Natural killer cell treated with Interleukin-12 subunit alpha and Interleukin-12 subunit beta and Interleukin-15 and Interleukin-18, amount 100 ng/mL, for 72 hours (primary cell): ENCODE results near the gene RWDD1. TPM values are rescaled to one million over a fixed set of nuclear protein-coding genes. Genes with fewer than 3 reads are reported as not detected.

ENCODE experiments used
- ATAC-seq, 2 donors: fragments of 150-1000 bp; cut with Tn5 transposase in 1 of 2; sonication (Bioruptor Pico), chemical (Tn5 transposase) in 1 of 2; 2 replicates each; pipeline ENCODE4 v1.10.0; 2021
- DNase-seq: peaks from one replicate; pipeline ENCODE4 v3.0.0; 2022; ENCODE audit warnings: low spot score
- H3K27ac Mint-ChIP-seq, 2 donors: 1 replicate in 1 of 2; 2 replicates in 1 of 2; pipeline ENCODE4 v1.8.0; 2022; ENCODE audit warnings: mixed read lengths in 2 of 2, mild to moderate bottlenecking in 1 of 2, moderate library complexity in 1 of 2
- H3K27me3 Mint-ChIP-seq, 2 donors: 1 replicate in 1 of 2; 2 replicates in 1 of 2; pipeline ENCODE4 v1.8.0; 2022; ENCODE audit warnings: mixed read lengths in 2 of 2
- H3K36me3 Mint-ChIP-seq: one replicate; pipeline ENCODE4 v1.8.0; 2022; ENCODE audit warnings: mixed read lengths
- H3K4me1 Mint-ChIP-seq, 2 donors: 1 replicate in 1 of 2; 2 replicates in 1 of 2; pipeline ENCODE4 v1.8.0; 2022; ENCODE audit warnings: low read depth in 2 of 2, mixed read lengths in 2 of 2, mild to moderate bottlenecking in 1 of 2
- H3K4me3 Mint-ChIP-seq: one replicate; pipeline ENCODE4 v1.8.0; 2022; ENCODE audit warnings: mixed read lengths
- H3K9me3 Mint-ChIP-seq: 2 replicates; pipeline ENCODE4 v1.8.0; 2022; ENCODE audit warnings: mixed read lengths
- total RNA-seq, 2 donors: library from RNA; stranded (reverse); gene quantifications; one replicate each; pipeline ENCODE4 v1.2.3, GENCODE V29; 2022

RWDD1 gene
- total RNA-seq, 2 donors from 2014 or later: 36.5 to 36.8 TPM

GRCh38 chr6:116564921-116565872 is 6.1 kb upstream of the RWDD1 start:
- Mint-ChIP-seq H3K27me3 (peaks cover 14 to 26% of the 10 kb centered on the region in 2 donors), H3K4me3 (no peak overlapping the region), H3K27ac (no peak overlapping the region), H3K36me3 (no peaks in the 10 kb centered on the region), H3K9me3 (no peaks in the 10 kb centered on the region), H3K4me1 (peaks cover 6 to 11% of the 10 kb centered on the region in 2 donors)
- peak; percentile 38 to 54 for ATAC-seq
- no peak for DNase-seq

- no peak for ATAC-seq
- no peaks in the 10 kb centered on the region for H3K9me3 Mint-ChIP-seq
- H3K27ac Mint-ChIP-seq: no peak overlapping the region
Measured at GRCh38 chr6:116568111-116568510, 3.2 kb upstream of the RWDD1 start.

GRCh38 chr6:116568821-116569755 is 2.2 kb upstream of the RWDD1 start:
- H3K4me1 Mint-ChIP-seq: peaks cover 22 to 42% of the 10 kb centered on the region in 2 donors
- ATAC-seq: no peak
- H3K4me3 Mint-ChIP-seq: peak overlapping the region; percentile 36
- peaks cover 5 to 12% of the 10 kb centered on the region in 2 donors for H3K27me3 Mint-ChIP-seq
- H3K36me3 Mint-ChIP-seq: peaks cover 3% of the 10 kb centered on the region
- DNase-seq: no peak
- peak overlapping the region in 1 of 2 donors; percentile 100 for H3K27ac Mint-ChIP-seq
- H3K9me3 Mint-ChIP-seq: no peaks in the 10 kb centered on the region

More at GRCh38 chr6:116568111-116568510, 3.2 kb upstream of the RWDD1 start:
- Mint-ChIP-seq H3K27me3 (peaks cover 8 to 16% of the 10 kb centered on the region in 2 donors), H3K4me3 (no peak overlapping the region), H3K4me1 (peaks cover 20 to 32% of the 10 kb centered on the region in 2 donors), H3K36me3 (no peaks in the 10 kb centered on the region)
- DNase-seq: no peak

GRCh38 chr6:116571683-116572000 is 338 bp downstream of the RWDD1 start:
- Mint-ChIP-seq H3K27me3 (peaks cover 0 to 4% of the 10 kb centered on the region in 2 donors), H3K27ac (peak overlapping the region; percentile 97 to 100), H3K4me1 (peaks cover 33 to 53% of the 10 kb centered on the region in 2 donors), H3K4me3 (peak overlapping the region; percentile 100), H3K36me3 (peaks cover 11% of the 10 kb centered on the region), H3K9me3 (no peaks in the 10 kb centered on the region)
- ATAC-seq (no peak), DNase-seq (no peak)

- no peak for DNase-seq
Measured at GRCh38 chr6:116572162-116572561, 858 bp downstream of the RWDD1 start.

GRCh38 chr6:116575227-116575626 is 3.9 kb downstream of the RWDD1 start:
- no peak for DNase-seq
- no peaks in the 10 kb centered on the region for H3K27me3 Mint-ChIP-seq
- H3K4me3 Mint-ChIP-seq: no peak overlapping the region
- peaks cover 20% of the 10 kb centered on the region for H3K36me3 Mint-ChIP-seq
- peaks cover 37 to 53% of the 10 kb centered on the region in 2 donors for H3K4me1 Mint-ChIP-seq
- no peak for ATAC-seq
- H3K27ac Mint-ChIP-seq: no peak overlapping the region
- no peaks in the 10 kb centered on the region for H3K9me3 Mint-ChIP-seq

More at GRCh38 chr6:116572162-116572561, 858 bp downstream of the RWDD1 start:
- Mint-ChIP-seq H3K27me3 (peaks cover 0 to 4% of the 10 kb centered on the region in 2 donors), H3K4me1 (peaks cover 33 to 53% of the 10 kb centered on the region in 2 donors), H3K4me3 (peak overlapping the region; percentile 100), H3K27ac (peak overlapping the region; percentile 97 to 100), H3K36me3 (peaks cover 13% of the 10 kb centered on the region), H3K9me3 (no peaks in the 10 kb centered on the region)
- no peak for ATAC-seq

- Mint-ChIP-seq H3K9me3 (no peaks in the 10 kb centered on the region), H3K4me1 (peaks cover 28 to 38% of the 10 kb centered on the region in 2 donors), H3K27ac (no peak overlapping the region), H3K4me3 (no peak overlapping the region), H3K36me3 (peaks cover 22% of the 10 kb centered on the region), H3K27me3 (no peaks in the 10 kb centered on the region)
- ATAC-seq (no peak), DNase-seq (no peak)
Measured at GRCh38 chr6:116577486-116577885, 6.2 kb downstream of the RWDD1 start.

GRCh38 chr6:116578335-116578734 is 7.0 kb downstream of the RWDD1 start:
- Mint-ChIP-seq H3K36me3 (peaks cover 27% of the 10 kb centered on the region), H3K9me3 (no peaks in the 10 kb centered on the region), H3K27ac (no peak overlapping the region), H3K4me1 (peaks cover 24 to 29% of the 10 kb centered on the region in 2 donors), H3K4me3 (no peak overlapping the region), H3K27me3 (no peaks in the 10 kb centered on the region)
- no peak for DNase-seq
- no peak for ATAC-seq

- no peak for DNase-seq
- no peak for ATAC-seq
- H3K4me3 Mint-ChIP-seq: no peak overlapping the region
- H3K27ac Mint-ChIP-seq: no peak overlapping the region
- H3K4me1 Mint-ChIP-seq: peaks cover 21% of the 10 kb centered on the region in 2 donors
- no peaks in the 10 kb centered on the region for H3K27me3 Mint-ChIP-seq
- peaks cover 23% of the 10 kb centered on the region for H3K36me3 Mint-ChIP-seq
- H3K9me3 Mint-ChIP-seq: no peaks in the 10 kb centered on the region
Measured at GRCh38 chr6:116579143-116579542, 7.8 kb downstream of the RWDD1 start.

GRCh38 chr6:116580198-116580597 is 8.9 kb downstream of the RWDD1 start:
- ATAC-seq (no peak), DNase-seq (no peak)
- no peak overlapping the region for H3K4me3 Mint-ChIP-seq
- H3K36me3 Mint-ChIP-seq: peaks cover 23% of the 10 kb centered on the region
- H3K27me3 Mint-ChIP-seq: no peaks in the 10 kb centered on the region
- no peak overlapping the region for H3K27ac Mint-ChIP-seq
- H3K9me3 Mint-ChIP-seq: no peaks in the 10 kb centered on the region
- peaks cover 16% of the 10 kb centered on the region in 2 donors for H3K4me1 Mint-ChIP-seq

GRCh38 chr6:116586276-116586675 is 15.0 kb downstream of the RWDD1 start:
- no peak overlapping the region for H3K27ac Mint-ChIP-seq
- H3K9me3 Mint-ChIP-seq: no peaks in the 10 kb centered on the region
- ATAC-seq: no peak
- no peak for DNase-seq
- no peak overlapping the region for H3K4me3 Mint-ChIP-seq
- H3K4me1 Mint-ChIP-seq: peaks cover 0 to 3% of the 10 kb centered on the region in 2 donors
- H3K36me3 Mint-ChIP-seq: peaks cover 24% of the 10 kb centered on the region
- H3K27me3 Mint-ChIP-seq: no peaks in the 10 kb centered on the region

- Mint-ChIP-seq H3K9me3 (no peaks in the 10 kb centered on the region), H3K27ac (no peak overlapping the region), H3K4me1 (peaks cover 0 to 3% of the 10 kb centered on the region in 2 donors), H3K4me3 (no peak overlapping the region), H3K27me3 (no peaks in the 10 kb centered on the region), H3K36me3 (peaks cover 29% of the 10 kb centered on the region)
- ATAC-seq: no peak
- DNase-seq: no peak
Measured at GRCh38 chr6:116586738-116587137, 15.4 kb downstream of the RWDD1 start.

- no peaks in the 10 kb centered on the region for H3K4me1 Mint-ChIP-seq
- no peaks in the 10 kb centered on the region for H3K27me3 Mint-ChIP-seq
- no peaks in the 10 kb centered on the region for H3K9me3 Mint-ChIP-seq
- no peak overlapping the region for H3K27ac Mint-ChIP-seq
- H3K4me3 Mint-ChIP-seq: no peak overlapping the region
- DNase-seq: no peak
- ATAC-seq: no peak
- peaks cover 13% of the 10 kb centered on the region for H3K36me3 Mint-ChIP-seq
Measured at GRCh38 chr6:116595247-116595646, 23.9 kb downstream of the RWDD1 start.
